Thoracic aorta (tissue), 2 donors: Measurements from ENCODE around the gene NOP9. TPM values are rescaled to one million over a fixed set of nuclear protein-coding genes. Genes with fewer than 3 reads are reported as not detected.
A peak's percentile ranks its signal among the peaks of the same experiment; 100 is the strongest.

Experiments used
- ATAC-seq: fragments of 150-250 bp; one replicate; pipeline ENCODE4 v1.8.0; 2017; ENCODE audit warnings: low read depth; ENCODE audit not compliant: insufficient number of reproducible peaks, low FRiP score
- DNase-seq: peaks from one replicate; pipeline ENCODE4 v3.0.0-alpha.2; 2020; ENCODE audit warnings: low spot score
- H3K27ac ChIP-seq, 2 donors: fragments of 200-600 bp; sonication (generic); 1 replicate in 1 of 2; 2 replicates in 1 of 2; pipeline ENCODE4 v1.5.1; 2016; ENCODE audit warnings: mild to moderate bottlenecking in 2 of 2, moderate library complexity in 2 of 2
- H3K27me3 ChIP-seq: fragments of 200-600 bp; sonication (generic); replicated peaks from 2 replicates; pipeline ENCODE4 v1.6.0; 2016; ENCODE audit warnings: mild to moderate bottlenecking; ENCODE audit not compliant: insufficient read depth
- H3K36me3 ChIP-seq: fragments of 200-600 bp; sonication (generic); one replicate; pipeline ENCODE4 v1.5.1; 2016
- H3K4me1 ChIP-seq, 2 donors: fragments of 200-600 bp; sonication (generic); 1 replicate in 1 of 2; 2 replicates in 1 of 2; pipeline versions ENCODE4 v1.5.1 to v1.6.0; 2016; ENCODE audit warnings: low read depth in 2 of 2, mild to moderate bottlenecking in 1 of 2; ENCODE audit not compliant: control insufficient read depth in 1 of 2
- H3K4me3 ChIP-seq: fragments of 200-600 bp; sonication (generic); 2 replicates; pipeline ENCODE4 v1.5.1; 2016; ENCODE audit warnings: mild to moderate bottlenecking
- H3K9me3 ChIP-seq: fragments of 200-600 bp; sonication (generic); 2 replicates; pipeline ENCODE4 v1.5.1; 2016
- total RNA-seq, 2 donors: library from RNA; depleted of rRNA; stranded (reverse); fragments of >200 nt; gene quantifications; one replicate each; pipeline versions ENCODE4 v1.1.0 to v1.2.3, GENCODE V29; 2016
- TF ChIP-seq, protein P1 (sequence below): fragments of 200-600 bp; sonication (generic); IDR thresholded peaks from one replicate; pipeline ENCODE4 v1.5.1; 2019; ENCODE audit warnings: antibody characterized with exemption

NOP9 gene
- total RNA-seq, 2 donors from 2014 or later, result 15.8 to 19.2 TPM

DNA sequence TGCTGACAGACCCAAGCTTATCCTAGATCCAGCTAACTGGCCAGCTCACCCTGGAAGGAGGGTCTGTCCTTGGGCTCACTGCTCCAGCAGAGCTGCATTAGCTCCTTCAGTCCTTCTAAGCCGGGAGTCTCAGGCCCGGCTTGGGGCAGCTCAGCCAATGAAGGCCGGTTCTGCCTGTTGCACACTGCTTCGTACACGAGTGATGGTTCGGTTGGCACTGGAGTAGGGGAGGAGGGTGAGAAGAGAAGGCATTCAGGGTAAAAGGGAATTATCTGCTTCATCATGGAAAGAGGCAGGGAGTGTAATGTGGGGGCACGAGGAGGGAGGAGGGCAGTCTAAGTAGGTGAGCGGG lies 38.1 kb downstream of the NOP9 start:
- H3K36me3 ChIP-seq, result no peaks in the 10 kb centered on the region
- H3K9me3 ChIP-seq, result no peaks in the 10 kb centered on the region
- DNase-seq (no peak), ATAC-seq (no peak)
- peaks cover 3% of the 10 kb centered on the region for H3K27me3 ChIP-seq
- H3K27ac ChIP-seq, result no peak overlapping the region
- peaks cover 16 to 23% of the 10 kb centered on the region in 2 donors for H3K4me1 ChIP-seq
- no peak overlapping the region for H3K4me3 ChIP-seq
- TF ChIP-seq, protein P1, sequence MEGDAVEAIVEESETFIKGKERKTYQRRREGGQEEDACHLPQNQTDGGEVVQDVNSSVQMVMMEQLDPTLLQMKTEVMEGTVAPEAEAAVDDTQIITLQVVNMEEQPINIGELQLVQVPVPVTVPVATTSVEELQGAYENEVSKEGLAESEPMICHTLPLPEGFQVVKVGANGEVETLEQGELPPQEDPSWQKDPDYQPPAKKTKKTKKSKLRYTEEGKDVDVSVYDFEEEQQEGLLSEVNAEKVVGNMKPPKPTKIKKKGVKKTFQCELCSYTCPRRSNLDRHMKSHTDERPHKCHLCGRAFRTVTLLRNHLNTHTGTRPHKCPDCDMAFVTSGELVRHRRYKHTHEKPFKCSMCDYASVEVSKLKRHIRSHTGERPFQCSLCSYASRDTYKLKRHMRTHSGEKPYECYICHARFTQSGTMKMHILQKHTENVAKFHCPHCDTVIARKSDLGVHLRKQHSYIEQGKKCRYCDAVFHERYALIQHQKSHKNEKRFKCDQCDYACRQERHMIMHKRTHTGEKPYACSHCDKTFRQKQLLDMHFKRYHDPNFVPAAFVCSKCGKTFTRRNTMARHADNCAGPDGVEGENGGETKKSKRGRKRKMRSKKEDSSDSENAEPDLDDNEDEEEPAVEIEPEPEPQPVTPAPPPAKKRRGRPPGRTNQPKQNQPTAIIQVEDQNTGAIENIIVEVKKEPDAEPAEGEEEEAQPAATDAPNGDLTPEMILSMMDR, result no peak

DNA sequence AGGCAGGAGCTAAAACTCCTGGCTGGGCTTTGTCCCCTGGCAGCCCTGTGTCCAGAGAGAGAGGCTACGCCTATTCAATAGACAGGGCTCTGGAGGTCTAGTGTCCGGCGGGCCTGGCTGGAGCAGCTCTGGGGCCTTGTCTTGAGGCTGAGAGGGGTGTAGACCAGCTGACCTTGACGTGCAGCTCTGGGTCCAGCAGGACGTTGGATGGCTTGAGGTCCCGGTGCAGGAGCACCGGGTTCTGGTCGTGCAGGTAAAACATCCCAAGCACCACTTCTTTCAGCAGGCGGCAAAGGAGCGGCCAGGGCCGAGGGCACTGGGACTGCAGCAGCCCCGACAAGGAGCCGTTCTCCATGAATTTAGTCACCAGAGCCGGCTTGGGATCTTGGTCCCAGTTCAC lies 39.2 kb downstream of the NOP9 start:
- TF ChIP-seq, protein P1, result no peak
- H3K27ac ChIP-seq, result no peak overlapping the region

DNA sequence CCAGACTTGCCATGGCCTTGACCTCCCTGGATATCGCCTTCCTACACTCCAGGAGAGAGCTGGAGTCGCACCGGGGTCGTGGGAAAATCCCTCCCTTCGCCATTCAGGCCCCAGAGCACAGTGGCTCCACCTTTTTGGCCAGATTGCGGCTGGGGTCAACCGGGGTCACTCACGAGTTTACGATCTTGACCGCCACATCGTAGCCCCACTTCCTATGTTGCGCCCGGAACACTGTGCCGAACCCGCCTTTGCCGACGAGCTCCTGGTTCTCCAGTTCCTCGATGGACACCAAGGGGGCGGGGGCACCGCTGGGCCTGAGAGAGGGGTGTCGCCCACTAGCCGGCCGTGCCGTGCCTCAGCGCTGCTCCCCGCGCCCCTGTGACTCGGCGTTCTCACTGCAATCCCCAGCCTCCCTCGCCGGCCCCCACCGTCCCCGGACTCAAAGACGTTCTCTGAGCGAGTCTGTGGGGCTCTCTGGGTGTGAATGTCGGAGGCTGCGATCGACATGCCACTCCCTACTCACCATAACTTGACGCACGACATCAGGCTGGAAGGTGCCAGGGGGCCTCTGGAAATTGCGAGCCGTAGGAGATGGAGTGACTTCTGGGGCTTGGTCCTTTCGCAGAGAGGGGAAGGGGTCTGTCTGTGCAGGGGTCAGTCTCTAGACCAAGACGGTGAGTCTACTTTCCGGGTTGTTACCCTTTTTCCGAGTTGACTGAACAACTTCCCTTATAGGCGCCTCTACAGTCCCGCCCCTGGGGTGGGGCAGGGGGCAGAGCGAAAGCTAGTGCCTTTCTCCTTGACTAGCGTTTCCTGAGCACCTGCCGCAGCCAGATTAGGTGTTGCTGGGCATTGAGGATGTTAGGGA lies 39.9 kb downstream of the NOP9 start, which contains the start of gene RIPK3:
Gene RIPK3 (minus strand): TSS at position 708 of the 868 bp plus-strand sequence. CDS start 165 bp downstream, at position 543.
- H3K4me1 ChIP-seq, result peaks cover 3 to 6% of the 10 kb centered on the region in 2 donors
- no peaks in the 10 kb centered on the region for H3K9me3 ChIP-seq
- peak within 1 kb of the TSS; percentile 61 for H3K4me3 ChIP-seq
- H3K27ac ChIP-seq, result no peak within 1 kb of the TSS
- DNase-seq, result no peak
- TF ChIP-seq, protein P1, result no peak
- no peaks in the 10 kb centered on the region for H3K36me3 ChIP-seq
- no peak for ATAC-seq
- H3K27me3 ChIP-seq, result no peaks in the 10 kb centered on the region

More for the DNA sequence above, 39.2 kb downstream of the NOP9 start:
- no peak for ATAC-seq
- peak overlapping the region; percentile 61 for H3K4me3 ChIP-seq
- DNase-seq, result no peak
- H3K27me3 ChIP-seq, result peaks cover 3% of the 10 kb centered on the region
- H3K4me1 ChIP-seq, result peaks cover 10 to 13% of the 10 kb centered on the region in 2 donors
- H3K9me3 ChIP-seq, result no peaks in the 10 kb centered on the region
- H3K36me3 ChIP-seq, result no peaks in the 10 kb centered on the region

DNA sequence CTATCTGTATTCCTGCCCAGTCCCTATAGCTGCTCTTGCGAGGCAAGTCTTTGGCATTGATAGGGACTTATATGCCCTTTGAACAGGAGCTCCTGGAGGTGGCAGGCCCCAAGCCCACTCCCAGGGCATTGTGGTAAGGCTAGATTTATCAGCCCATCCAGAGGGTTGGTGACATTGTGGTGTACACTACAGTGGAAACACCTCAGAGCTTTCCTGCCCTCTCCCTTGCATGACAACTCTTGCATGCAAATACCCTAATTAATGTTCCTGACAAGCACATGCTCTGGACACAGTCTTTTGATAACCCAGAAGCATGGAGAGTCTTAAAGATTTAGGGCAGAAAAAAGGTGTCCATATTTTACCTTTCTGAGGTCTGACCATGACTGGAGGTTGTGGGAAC lies 41.0 kb downstream of the NOP9 start:
- no peak for DNase-seq
- TF ChIP-seq, protein P1, result no peak
- Histone ChIP-seq H3K4me1 (no peaks in the 10 kb centered on the region), H3K9me3 (no peaks in the 10 kb centered on the region), H3K27ac (no peak overlapping the region), H3K27me3 (no peaks in the 10 kb centered on the region), H3K4me3 (no peak overlapping the region), H3K36me3 (no peaks in the 10 kb centered on the region)
- no peak for ATAC-seq

DNA sequence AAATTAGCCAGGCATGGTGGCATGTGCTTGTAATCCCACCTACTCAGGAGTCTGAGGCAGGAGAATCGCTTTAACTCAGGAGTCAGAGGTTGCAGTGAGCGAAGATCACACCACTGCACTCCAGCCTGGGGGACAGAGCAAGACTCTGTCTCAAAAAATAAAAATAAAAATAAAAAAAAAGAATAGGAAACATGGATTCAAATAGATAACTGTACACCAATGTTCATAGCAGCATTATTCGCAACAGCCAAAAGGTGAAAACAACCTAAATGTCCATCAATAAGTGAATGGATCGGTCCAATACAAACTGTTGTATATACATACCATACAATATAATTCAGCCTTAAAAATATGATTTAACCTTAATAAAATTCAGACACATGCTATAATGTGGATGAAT lies 43.2 kb downstream of the NOP9 start:
- Histone ChIP-seq H3K9me3 (no peaks in the 10 kb centered on the region), H3K4me1 (no peaks in the 10 kb centered on the region), H3K27ac (no peak overlapping the region), H3K27me3 (no peaks in the 10 kb centered on the region), H3K36me3 (no peaks in the 10 kb centered on the region), H3K4me3 (no peak overlapping the region)
- DNase-seq (no peak), ATAC-seq (no peak)
- TF ChIP-seq, protein P1, result no peak
